GM12892 (cell line): ENCODE measurements around the gene MAGI2.

Experiments used
- DNase-seq: peaks from one replicate; pipeline ENCODE4 v3.0.0; 2011; ENCODE audit not compliant: insufficient read length
- FAIRE-seq: peaks from 2 replicates; lab custom pipeline; 2011; peaks lifted over from hg19 to GRCh38; lab: Jason Lieb, UNC
- POLR2A ChIP-seq: IDR thresholded peaks from 2 replicates; pipeline ENCODE4 v1.6.1; 2011; ENCODE audit warnings: low read depth, low read length, control low read depth
- POLR2AphosphoS5 ChIP-seq: IDR thresholded peaks from 2 replicates; pipeline ENCODE4 v1.6.1; 2011; ENCODE audit warnings: low read depth, low read length, control low read depth
- TAF1 ChIP-seq: IDR thresholded peaks from 2 replicates; pipeline ENCODE4 v1.6.1; 2011; ENCODE audit warnings: low read depth, mild to moderate bottlenecking, control low read depth, low read length, borderline replicate concordance

Gene MAGI2

DNA sequence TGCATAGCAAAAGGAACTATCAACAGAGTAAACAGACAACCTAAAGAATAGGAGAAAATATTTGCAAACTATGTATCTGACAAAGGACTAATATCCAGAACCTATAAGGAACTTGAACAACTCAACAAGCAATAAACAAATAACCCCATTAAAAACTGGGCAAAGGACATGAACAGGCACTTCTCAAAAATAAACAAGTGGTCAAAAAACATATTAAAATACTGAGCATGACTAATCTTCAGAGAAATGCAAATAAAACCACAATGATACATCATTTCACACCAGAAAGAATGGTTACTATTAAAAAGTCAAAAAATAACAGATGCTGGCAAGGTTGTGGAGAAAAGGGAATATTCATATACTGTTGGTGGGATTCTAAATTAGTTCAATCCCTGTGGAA, 17.1 kb downstream of the MAGI2 start:
- TF ChIP-seq TAF1 (no peak), POLR2AphosphoS5 (no peak), POLR2A (no peak)
- no peak for DNase-seq
- no peak for FAIRE-seq

DNA sequence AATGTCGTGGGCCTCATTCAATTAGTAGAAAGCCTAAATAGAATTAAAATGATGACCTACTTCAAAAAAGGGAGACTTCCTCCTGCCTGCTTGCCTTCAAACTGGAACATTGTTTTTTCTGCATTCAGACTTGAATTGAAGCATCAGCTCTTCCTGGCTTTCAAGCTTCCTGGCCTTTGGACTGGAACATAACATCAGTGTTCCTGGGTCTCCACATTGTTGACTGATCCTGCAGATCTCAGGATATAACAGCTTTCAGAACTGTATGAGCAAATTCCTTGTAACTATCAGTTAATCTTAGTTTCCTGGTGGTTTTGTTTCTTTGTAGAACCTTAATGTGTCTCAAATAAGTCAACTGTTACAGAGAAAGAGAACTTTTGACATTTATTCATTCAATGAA, 18.6 kb downstream of the MAGI2 start:
- FAIRE-seq: no peak

DNA sequence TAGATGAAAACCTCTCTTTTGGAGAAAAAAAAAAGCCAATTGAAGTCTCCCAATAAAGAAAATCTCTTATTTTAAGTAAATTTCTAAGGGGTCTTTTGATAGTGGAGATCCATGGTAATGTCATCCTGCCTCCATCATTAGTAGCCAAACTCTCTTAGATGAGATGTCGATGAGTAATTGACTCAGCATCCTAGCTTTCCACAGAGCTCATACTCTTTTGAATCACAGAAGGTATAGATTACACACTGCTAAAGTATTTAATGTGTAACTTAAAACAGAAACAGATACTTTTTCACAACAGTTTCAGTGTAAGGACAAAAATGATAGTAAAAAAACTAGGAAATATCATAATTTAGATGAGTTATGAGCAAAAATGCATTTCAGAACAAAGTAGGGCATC, 19.4 kb downstream of the MAGI2 start:
- TF ChIP-seq POLR2AphosphoS5 (no peak), TAF1 (no peak), POLR2A (no peak)
- DNase-seq (no peak), FAIRE-seq (no peak)

More for the DNA sequence above, 18.6 kb downstream of the MAGI2 start:
- no peak for DNase-seq
- TF ChIP-seq POLR2AphosphoS5: no peak
- TF ChIP-seq POLR2A: no peak
- no peak for TF ChIP-seq TAF1

- DNase-seq (no peak), FAIRE-seq (no peak)
- TF ChIP-seq POLR2AphosphoS5 (no peak), TAF1 (no peak), POLR2A (no peak)
These were observed 23.1 kb downstream of the MAGI2 start for GRCh38 chr7:79430391-79430790.

GRCh38 chr7:79425665-79426064, 27.8 kb downstream of the MAGI2 start:
- DNase-seq (no peak), FAIRE-seq (no peak)
- TF ChIP-seq TAF1 (no peak), POLR2AphosphoS5 (no peak), POLR2A (no peak)

DNA sequence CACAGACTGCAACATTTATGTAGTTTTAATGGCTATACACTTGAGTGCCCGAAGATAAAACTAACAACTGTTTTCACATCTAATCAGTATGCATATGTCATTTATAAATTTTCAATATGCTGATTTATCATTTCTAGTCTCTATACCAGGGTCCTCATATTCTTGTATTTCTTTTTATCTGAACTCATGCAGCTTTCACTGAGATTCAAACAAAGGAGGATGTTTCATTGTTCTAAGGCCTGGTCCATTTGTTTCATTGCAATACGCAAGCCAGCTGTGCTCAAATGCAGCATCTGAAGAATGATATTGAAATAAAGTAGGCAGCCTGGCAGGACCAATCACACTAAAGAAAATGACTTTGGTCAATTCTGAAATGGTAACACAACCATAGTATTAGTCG, 31.7 kb downstream of the MAGI2 start:
- no peak for FAIRE-seq
- DNase-seq: no peak
- TF ChIP-seq TAF1 (no peak), POLR2AphosphoS5 (no peak), POLR2A (no peak)

DNA sequence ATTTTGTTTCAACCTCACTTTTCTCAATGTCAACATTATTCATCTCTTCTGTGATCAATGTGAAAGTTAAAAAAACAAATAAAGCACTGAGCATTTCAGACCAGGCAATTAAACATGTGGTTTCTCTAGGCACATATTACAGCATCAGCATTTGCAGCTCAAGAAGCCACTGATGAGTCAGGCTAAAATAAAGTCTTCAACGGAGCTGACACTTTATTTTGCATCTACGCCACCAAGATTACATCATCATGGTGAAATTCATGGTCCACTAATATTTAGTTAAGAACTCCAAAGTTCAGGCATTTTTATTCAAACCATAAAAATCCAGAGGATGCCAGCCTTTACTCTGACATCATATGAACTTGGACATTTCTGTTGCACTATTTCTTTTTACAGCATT, 33.0 kb downstream of the MAGI2 start:
- no peak for DNase-seq
- no peak for FAIRE-seq
- TF ChIP-seq TAF1 (no peak), POLR2A (no peak), POLR2AphosphoS5 (no peak)

- FAIRE-seq: no peak
These were observed 38.6 kb downstream of the MAGI2 start for GRCh38 chr7:79414910-79415309.

DNA sequence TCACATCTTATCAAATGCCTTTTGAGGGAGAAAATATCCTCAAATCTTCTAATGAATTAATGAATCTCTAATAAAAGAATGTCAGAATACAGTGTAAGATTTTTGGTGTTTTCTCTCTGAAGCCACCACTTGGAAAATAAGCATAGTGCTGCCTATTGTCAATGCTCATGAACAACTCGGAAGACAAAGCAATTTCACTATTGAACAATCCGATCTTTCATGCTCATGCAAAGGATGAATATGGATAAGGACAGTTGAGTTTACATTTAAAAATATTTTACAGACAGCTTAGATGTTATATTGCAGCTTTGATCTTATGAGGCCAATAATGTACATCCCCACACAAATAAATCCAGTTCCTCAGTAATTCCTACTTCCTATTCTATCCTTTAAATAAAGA, 40.6 kb downstream of the MAGI2 start:
- no peak for TF ChIP-seq POLR2AphosphoS5
- TF ChIP-seq POLR2A: no peak
- TF ChIP-seq TAF1: no peak
- no peak for FAIRE-seq
- DNase-seq: no peak

More at GRCh38 chr7:79414910-79415309, 38.6 kb downstream of the MAGI2 start:
- no peak for DNase-seq
- TF ChIP-seq POLR2A: no peak
- TF ChIP-seq POLR2AphosphoS5: no peak
- TF ChIP-seq TAF1: no peak

DNA sequence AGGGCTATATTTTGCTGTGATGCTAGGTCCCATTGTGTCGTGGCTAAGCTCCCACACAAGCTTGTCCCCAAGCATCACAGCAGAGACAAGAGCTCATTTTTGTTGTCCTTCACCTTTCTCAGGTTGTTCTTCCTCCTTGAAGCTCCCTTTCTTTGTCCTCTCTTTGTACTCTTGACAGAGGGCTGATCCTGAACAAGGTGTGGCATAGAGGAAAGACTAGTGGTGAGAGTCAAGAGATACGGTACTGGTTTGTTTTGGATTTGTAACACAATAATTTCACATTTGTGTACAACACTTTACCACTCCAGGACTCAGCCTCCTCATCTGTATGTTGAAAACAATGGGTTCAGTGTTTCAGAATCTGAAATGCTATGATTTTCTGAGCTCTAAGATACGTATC, 41.0 kb downstream of the MAGI2 start:
- FAIRE-seq (no peak), DNase-seq (no peak)

GRCh38 chr7:79410345-79410744, 43.1 kb downstream of the MAGI2 start:
- DNase-seq: no peak
- no peak for TF ChIP-seq POLR2AphosphoS5
- no peak for TF ChIP-seq POLR2A
- no peak for TF ChIP-seq TAF1
- FAIRE-seq: no peak

More for the DNA sequence above, 41.0 kb downstream of the MAGI2 start:
- TF ChIP-seq POLR2AphosphoS5 (no peak), POLR2A (no peak), TAF1 (no peak)

DNA sequence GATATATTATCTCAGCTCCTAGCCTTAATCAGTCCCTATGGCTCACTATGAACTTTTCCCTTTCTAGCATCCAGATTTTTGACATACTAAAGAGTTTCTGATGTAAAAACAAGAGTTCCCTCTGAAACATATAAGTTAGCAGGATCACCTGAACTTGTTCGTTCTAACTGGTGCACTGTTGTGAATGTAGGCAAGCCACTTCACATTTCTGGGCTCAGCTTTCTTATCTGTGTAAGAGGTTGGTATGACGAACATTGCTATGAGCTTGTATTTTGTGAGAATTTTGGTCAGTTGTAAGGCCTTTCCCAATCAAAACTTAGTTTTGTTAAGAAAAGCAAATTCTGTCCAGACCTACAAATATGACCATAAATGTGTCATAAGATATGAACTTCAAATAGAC, 46.1 kb downstream of the MAGI2 start:
- TF ChIP-seq TAF1: no peak
- no peak for TF ChIP-seq POLR2A
- TF ChIP-seq POLR2AphosphoS5: no peak
- FAIRE-seq (no peak), DNase-seq (no peak)

GRCh38 chr7:79406371-79406770, 47.1 kb downstream of the MAGI2 start:
- DNase-seq (no peak), FAIRE-seq (no peak)
- TF ChIP-seq POLR2AphosphoS5 (no peak), TAF1 (no peak), POLR2A (no peak)

DNA sequence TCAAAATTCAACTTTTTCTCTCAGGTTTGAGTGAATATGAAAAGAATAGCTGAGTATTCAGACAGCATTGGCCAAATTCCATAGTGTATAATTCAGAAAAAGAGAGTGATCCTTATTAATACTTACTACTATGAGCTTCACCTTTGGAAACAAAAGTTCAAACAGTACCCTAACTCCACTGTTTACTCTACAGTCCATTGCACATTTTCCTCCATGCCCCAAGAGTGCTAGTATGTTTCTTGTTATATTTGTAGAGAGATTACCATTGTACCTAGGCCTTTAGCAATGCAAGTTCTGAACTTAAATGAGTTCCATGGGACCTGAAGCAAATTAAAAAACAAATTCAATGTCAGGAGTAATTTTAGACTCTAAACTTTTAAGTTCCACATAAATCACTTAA, 48.1 kb downstream of the MAGI2 start:
- TF ChIP-seq TAF1: no peak
- no peak for TF ChIP-seq POLR2AphosphoS5
- FAIRE-seq (no peak), DNase-seq (no peak)
